GM12878 (cell line): Measurements from ENCODE around the gene SMPD2. TPM values are rescaled to one million over a fixed set of nuclear protein-coding genes. Genes with fewer than 3 reads are reported as not detected.

Experiments
- ATAC-seq: fragments of 200-7000 bp; cut with Tn5 transposase; 3 replicates; pipeline ENCODE4 v1.9.1; 2020; ENCODE audit warnings: mild to moderate bottlenecking, moderate library complexity
- BruUV-seq: library from RNA; stranded (reverse); fragments of 400-500 nt; replicated peaks from 2 replicates; lab custom pipeline; 2021; lab: Mats Ljungman, UMichigan
- CTCF ChIA-PET: fragments of 300-600 bp; sonication (Branson Sonifier 250); formaldehyde crosslinking; extraction: SDS; loops from one replicate; lab custom pipeline; 2021; ENCODE audit warnings: inconsistent platforms; lab: Yijun Ruan, JAX
- POLR2A ChIA-PET: fragments of 350-600 bp; formaldehyde crosslinking; extraction: SDS; loops from one replicate; lab custom pipeline; 2021; ENCODE audit warnings: inconsistent platforms; lab: Charles Lee
- RAD21 ChIA-PET: fragments of 300-600 bp; sonication (Branson Sonifier 250); formaldehyde crosslinking; loops from one replicate; lab custom pipeline; 2023; ENCODE audit warnings: antibody characterized with exemption; ENCODE audit not compliant: unreplicated experiment; lab: Charles Lee
- SMC1A ChIA-PET: fragments of 300-600 bp; sonication (Branson Sonifier 250); formaldehyde crosslinking; loops from one replicate; lab custom pipeline; 2023; ENCODE audit not compliant: unreplicated experiment, uncharacterized antibody; lab: Charles Lee
- DNase-seq: peaks from one replicate; pipeline ENCODE4 v3.0.0-alpha.2; 2011; ENCODE audit warnings: low read depth, low spot score
- FAIRE-seq: peaks from 3 replicates; lab custom pipeline; 2011; peaks lifted over from hg19 to GRCh38; lab: Jason Lieb, UNC
- H2AFZ ChIP-seq: 2 replicates; pipeline ENCODE4 v1.6.0; 2011; ENCODE audit warnings: low read depth, low read length, control low read depth; ENCODE audit not compliant: control insufficient read depth
- H3K27ac ChIP-seq: 2 replicates; pipeline ENCODE4 v1.5.1; 2011; ENCODE audit warnings: control low read depth; ENCODE audit not compliant: control insufficient read depth, insufficient read depth
- H3K27me3 ChIP-seq, 2 experiments: replicated peaks in 1 of 2; 2 replicates each; pipeline versions ENCODE4 v1.6.0 to v1.6.1; 2011; ENCODE audit warnings: low read length in 1 of 2; ENCODE audit not compliant: control insufficient read depth in 2 of 2, insufficient read depth in 2 of 2
- H3K36me3 ChIP-seq, 2 experiments: 2 replicates each; pipeline ENCODE4 v1.5.1; 2011; ENCODE audit warnings: low read length in 1 of 2; ENCODE audit not compliant: control insufficient read depth in 2 of 2, insufficient read depth in 2 of 2
- H3K4me1 ChIP-seq: 2 replicates; pipeline ENCODE4 v1.6.1; 2011; ENCODE audit warnings: mild to moderate bottlenecking, low read length, moderate library complexity, mixed read lengths; ENCODE audit not compliant: control insufficient read depth, insufficient read depth
- H3K4me2 ChIP-seq: 2 replicates; pipeline ENCODE4 v1.6.0; 2011; ENCODE audit warnings: control low read depth; ENCODE audit not compliant: control insufficient read depth, insufficient read depth
- H3K4me3 ChIP-seq: fragments of 200-600 bp; sonication (generic); 2 replicates; pipeline ENCODE4 v1.5.1; 2016
- H3K79me2 ChIP-seq: 2 replicates; pipeline ENCODE4 v1.6.0; 2011; ENCODE audit warnings: low read length; ENCODE audit not compliant: control insufficient read depth, insufficient read depth
- H3K9ac ChIP-seq: 2 replicates; pipeline ENCODE4 v1.8.0; 2011; ENCODE audit warnings: low read length, control low read depth, mixed read lengths; ENCODE audit not compliant: control insufficient read depth, insufficient read depth
- H3K9me3 ChIP-seq: replicated peaks from 3 replicates; pipeline ENCODE4 v1.5.1; 2011; ENCODE audit warnings: mild to moderate bottlenecking, low read length; ENCODE audit not compliant: control insufficient read depth, insufficient read depth
- H4K20me1 ChIP-seq: 2 replicates; pipeline ENCODE4 v1.6.0; 2011; ENCODE audit not compliant: control insufficient read depth, insufficient read depth
- EZH2 ChIP-seq: IDR thresholded peaks from 2 replicates; pipeline ENCODE4 v1.6.1; 2012; ENCODE audit warnings: low read depth, mild to moderate bottlenecking, control low read depth, inconsistent platforms, low read length, borderline replicate concordance; ENCODE audit not compliant: control insufficient read depth
- HDGF ChIP-seq: fragments of 450-650 bp; IDR thresholded peaks from 2 replicates; pipeline ENCODE4 v1.6.1; 2016; ENCODE audit warnings: antibody characterized with exemption
- IKZF1 ChIP-seq: fragments of 450-650 bp; conservative IDR thresholded peaks from 2 replicates; pipeline ENCODE4 v1.6.1; 2017; ENCODE audit warnings: antibody characterized with exemption, mild to moderate bottlenecking
- ZNF687 ChIP-seq: fragments of 450-650 bp; IDR thresholded peaks from 2 replicates; pipeline ENCODE4 v1.6.1; 2017; ENCODE audit warnings: mild to moderate bottlenecking, moderate library complexity
- WGBS: methylation state at CpG from one replicate; pipeline ENCODE4 v1.1.6; 2016; ENCODE audit warnings: low lambda C conversion rate; ENCODE audit not compliant: insufficient replicate concordance, insufficient coverage; ENCODE audit errors: missing lambda C conversion rate; 5-methylcytosine and 5-hydroxymethylcytosine counted together
- in situ Hi-C: fragments of 300-500 bp; cut with MboI; formaldehyde crosslinking; loops from 9 replicates; pipeline ENCODE4 v1.14.3; 2018; ENCODE audit warnings: mixed read lengths
- intact Hi-C: fragments of 100-400 bp; cut with micrococcal nuclease; formaldehyde crosslinking; loops from one replicate; pipeline ENCODE4 v1.14.2; 2022; ENCODE audit not compliant: unreplicated experiment
- polyA plus RNA-seq, 11 experiments: library from polyadenylated mRNA; depleted of rRNA in 4 of 11; unstranded in 6 of 11; stranded (reverse) in 5 of 11; fragments of >200 nt; fragmentation: Nextera tagmentation in 4 of 11; fragmentation: Illumina TruSeq in 1 of 11; extraction: Ambion mirVana in 4 of 11; extraction: Trizol in 1 of 11; gene quantifications; 1 replicate in 1 of 11; 2 replicates in 10 of 11; pipeline versions ENCODE4 v1.2.1 to v1.2.3, GENCODE V29; 2011 to 2016; ENCODE audit warnings: inconsistent platforms in 2 of 11, missing spikeins in 2 of 11, low read depth in 1 of 11
- total RNA-seq, 4 experiments: library from RNA; depleted of rRNA in 3 of 4; stranded (reverse); fragments of >200 nt in 3 of 4; fragmentation: Illumina TruSeq in 1 of 4; extraction: Trizol in 1 of 4; gene quantifications; 2 replicates each; pipeline versions ENCODE4 v1.2.1 to v1.2.3, GENCODE V29; 2013 to 2021
- TF ChIP-seq, protein P1 (sequence below): fragments of 450-650 bp; IDR thresholded peaks from 2 replicates; pipeline ENCODE4 v1.6.1; 2017; ENCODE audit warnings: mild to moderate bottlenecking, moderate library complexity

SMPD2 gene
- total and polyA plus RNA-seq, 10 of the 15 experiments (the other 5 are each of a cell fraction or from before 2014, with no cell fraction given), result 0.06 to 15.4 (median 9.7) TPM

DNA sequence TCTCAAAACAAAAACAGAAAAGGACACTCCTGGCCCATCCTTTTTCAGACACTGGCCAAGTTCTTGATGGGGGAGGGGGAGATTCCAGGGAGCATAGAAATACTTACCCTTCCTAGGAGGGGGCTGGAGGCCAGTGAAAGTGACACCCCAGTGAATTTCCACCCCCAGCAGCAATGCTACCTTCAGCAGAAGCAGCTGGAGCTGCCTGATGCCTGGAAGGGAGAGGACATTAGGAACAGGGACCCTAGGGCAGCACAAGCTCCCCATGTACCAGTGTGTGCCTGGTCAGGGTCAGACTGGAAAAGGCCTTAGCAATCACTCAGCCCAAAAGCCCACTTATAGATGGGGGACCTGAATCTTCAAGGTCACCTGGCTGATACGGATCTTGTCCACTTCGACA is 12.6 kb downstream of the SMPD2 start (continued):
- TF ChIP-seq, protein P1, sequence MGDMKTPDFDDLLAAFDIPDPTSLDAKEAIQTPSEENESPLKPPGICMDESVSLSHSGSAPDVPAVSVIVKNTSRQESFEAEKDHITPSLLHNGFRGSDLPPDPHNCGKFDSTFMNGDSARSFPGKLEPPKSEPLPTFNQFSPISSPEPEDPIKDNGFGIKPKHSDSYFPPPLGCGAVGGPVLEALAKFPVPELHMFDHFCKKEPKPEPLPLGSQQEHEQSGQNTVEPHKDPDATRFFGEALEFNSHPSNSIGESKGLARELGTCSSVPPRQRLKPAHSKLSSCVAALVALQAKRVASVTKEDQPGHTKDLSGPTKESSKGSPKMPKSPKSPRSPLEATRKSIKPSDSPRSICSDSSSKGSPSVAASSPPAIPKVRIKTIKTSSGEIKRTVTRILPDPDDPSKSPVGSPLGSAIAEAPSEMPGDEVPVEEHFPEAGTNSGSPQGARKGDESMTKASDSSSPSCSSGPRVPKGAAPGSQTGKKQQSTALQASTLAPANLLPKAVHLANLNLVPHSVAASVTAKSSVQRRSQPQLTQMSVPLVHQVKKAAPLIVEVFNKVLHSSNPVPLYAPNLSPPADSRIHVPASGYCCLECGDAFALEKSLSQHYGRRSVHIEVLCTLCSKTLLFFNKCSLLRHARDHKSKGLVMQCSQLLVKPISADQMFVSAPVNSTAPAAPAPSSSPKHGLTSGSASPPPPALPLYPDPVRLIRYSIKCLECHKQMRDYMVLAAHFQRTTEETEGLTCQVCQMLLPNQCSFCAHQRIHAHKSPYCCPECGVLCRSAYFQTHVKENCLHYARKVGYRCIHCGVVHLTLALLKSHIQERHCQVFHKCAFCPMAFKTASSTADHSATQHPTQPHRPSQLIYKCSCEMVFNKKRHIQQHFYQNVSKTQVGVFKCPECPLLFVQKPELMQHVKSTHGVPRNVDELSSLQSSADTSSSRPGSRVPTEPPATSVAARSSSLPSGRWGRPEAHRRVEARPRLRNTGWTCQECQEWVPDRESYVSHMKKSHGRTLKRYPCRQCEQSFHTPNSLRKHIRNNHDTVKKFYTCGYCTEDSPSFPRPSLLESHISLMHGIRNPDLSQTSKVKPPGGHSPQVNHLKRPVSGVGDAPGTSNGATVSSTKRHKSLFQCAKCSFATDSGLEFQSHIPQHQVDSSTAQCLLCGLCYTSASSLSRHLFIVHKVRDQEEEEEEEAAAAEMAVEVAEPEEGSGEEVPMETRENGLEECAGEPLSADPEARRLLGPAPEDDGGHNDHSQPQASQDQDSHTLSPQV, result no peak
- TF ChIP-seq EZH2, result no peak
- TF ChIP-seq, all 136 proteins: peak for 0

- intact Hi-C loops (no loop called here), in situ Hi-C loops (no loop called here)
- BruUV-seq, result no TSS peak
- H3K4me2 ChIP-seq, result peak overlapping the region; percentile 98
- peak overlapping the region; percentile 98 for H3K27ac ChIP-seq
- peak overlapping the region; percentile 89 for H3K4me3 ChIP-seq
- H3K4me1 ChIP-seq, result peaks cover 48% of the 10 kb centered on the region
- ChIA-PET SMC1A (interaction anchor here (1.1 to 10.1 kb wide), 6 partner anchors 11 to 71 kb away, joined by 3 to 148 read pairs (median 6); partner anchors contain the start of genes CD164, PPIL6, SMPD2 and ZBTB24), POLR2A (interaction anchor here (0.5 to 13.1 kb wide), 4 partner anchors 11 to 60 kb away, joined by 5 to 132 read pairs (median 40); partner anchors contain the start of genes PPIL6, SMPD2 and ZBTB24), RAD21 (interaction anchor here (0.6 to 10.1 kb wide), 8 partner anchors 9 to 77 kb away, joined by 3 to 97 read pairs (median 4); partner anchors contain the start of genes CD164, PPIL6, SMPD2 and ZBTB24), CTCF (interaction anchor here (0.7 to 3.9 kb wide), 7 partner anchors 11 to 369 kb away, joined by 3 to 30 read pairs (median 7); no protein-coding TSS in a partner anchor)
- DNase-seq (no peak), ATAC-seq (no peak), FAIRE-seq (no peak)
- H2AFZ ChIP-seq, result 0 out of 2 replicates have a peak overlapping the region, but pooled peaks have one; percentile 37
- WGBS, result 69% methylated on average over 22 of the region's 27 CpGs
- peaks cover 48% of the 10 kb centered on the region for H3K79me2 ChIP-seq
- TF ChIP-seq HDGF (peak; percentile 37; the same call in 1 of the 2 replicates), IKZF1 (peak; percentile 13; the same call in 1 of the 2 replicates), ZNF687 (no peak)
- H4K20me1 ChIP-seq, result no peaks in the 10 kb centered on the region
- H3K36me3 ChIP-seq, result peaks cover 3 to 10% of the 10 kb centered on the region in 2 experiments; a peak in 3 of 4 replicates
- H3K9me3 ChIP-seq, result no peaks in the 10 kb centered on the region
- peak overlapping the region; percentile 91 for H3K9ac ChIP-seq
- no peaks in the 10 kb centered on the region for H3K27me3 ChIP-seq
These were observed 13.3 kb downstream of the SMPD2 start for GRCh38 chr6:109453594-109454495.
